ENCODE data around the gene BCL2.
"Not testable (repeated sequence)": the region's sequence is repeated elsewhere in the genome, so short reads cannot be mapped to it uniquely, and the experiment has no call there.

BCL2 gene

GRCh38 chr18:63198098-63198760 is 121.3 kb downstream of the BCL2 start:
- DNase-seq: no peak

DNA sequence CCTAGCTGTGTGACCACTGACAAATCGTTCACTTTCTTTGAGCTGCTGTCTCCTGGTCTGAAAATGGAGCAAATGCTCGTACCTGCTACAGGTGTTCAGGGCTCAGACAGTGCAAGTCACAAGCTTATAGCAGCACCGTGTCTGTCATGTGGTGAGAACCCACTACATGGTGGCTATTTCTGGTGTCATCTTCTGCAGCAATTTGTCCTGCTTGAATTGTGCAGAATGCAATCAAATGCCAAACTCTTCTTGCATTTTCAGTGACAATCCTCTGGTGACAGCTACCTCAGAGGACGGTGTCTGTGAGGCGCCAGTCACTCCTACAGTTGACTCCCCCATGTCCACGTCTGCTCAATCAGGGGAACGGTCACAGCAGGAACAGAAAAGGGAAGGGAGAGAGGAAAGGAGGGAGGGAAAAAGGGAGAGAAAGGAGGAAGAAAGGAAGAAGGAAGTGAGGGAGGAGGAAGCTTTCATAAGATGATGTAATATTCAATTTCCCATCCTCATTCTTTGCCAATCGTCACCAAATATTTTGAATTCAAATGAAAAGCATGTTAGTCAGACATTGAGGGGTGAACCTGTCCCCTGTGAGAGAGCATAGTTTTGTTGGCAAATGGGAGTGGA is 122.2 kb downstream of the BCL2 start:
- DNase-seq: no peak

GRCh38 chr18:63195326-63196159 is 124.0 kb downstream of the BCL2 start:
- no peak for DNase-seq

DNA sequence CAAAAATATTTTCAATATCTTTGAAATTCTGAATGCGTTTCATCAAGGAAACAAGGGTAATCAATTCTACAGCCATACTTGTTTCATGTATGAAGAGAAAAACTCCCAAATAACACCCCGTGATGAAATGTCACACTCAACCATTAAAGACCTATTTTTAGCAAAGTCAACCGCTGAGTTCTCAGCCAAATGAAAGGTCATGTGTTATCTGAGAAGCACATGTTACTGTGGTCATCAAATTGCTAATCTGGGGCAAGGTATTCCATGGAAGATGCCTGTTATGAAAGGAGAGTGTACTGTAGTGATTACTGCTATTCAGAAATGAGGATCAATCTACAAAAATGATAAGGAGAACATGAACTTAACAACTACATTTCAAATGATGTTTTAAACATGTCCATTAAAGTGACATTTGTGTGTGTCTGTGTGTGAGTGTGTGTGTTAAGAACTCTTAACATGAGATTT is 126.7 kb downstream of the BCL2 start:
- DNase-seq: no peak

- peak in 1 of 2 donors; percentile 41 for DNase-seq
Observed at GRCh38 chr18:63192126-63192884, 127.3 kb downstream of the BCL2 start.

DNA sequence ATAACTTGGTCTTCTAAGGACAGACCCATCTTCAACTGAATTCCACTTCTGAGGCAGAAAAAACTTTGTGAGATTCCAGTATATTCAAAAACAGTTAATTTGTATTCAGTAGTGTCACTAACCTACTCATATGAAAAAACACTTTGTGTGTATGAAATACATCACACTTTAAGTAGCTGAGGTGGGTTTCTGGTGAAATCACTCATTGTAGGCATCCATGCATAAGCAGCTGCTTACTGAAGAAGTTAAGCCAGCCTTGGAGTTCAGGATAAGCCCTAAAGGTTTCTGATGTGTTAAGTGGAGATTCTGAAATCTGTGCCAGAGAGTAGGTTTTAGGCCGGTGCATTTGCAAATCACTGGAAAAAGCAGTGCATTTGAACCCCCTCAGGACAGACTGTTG is 128.2 kb downstream of the BCL2 start:
- no peak for DNase-seq

DNA sequence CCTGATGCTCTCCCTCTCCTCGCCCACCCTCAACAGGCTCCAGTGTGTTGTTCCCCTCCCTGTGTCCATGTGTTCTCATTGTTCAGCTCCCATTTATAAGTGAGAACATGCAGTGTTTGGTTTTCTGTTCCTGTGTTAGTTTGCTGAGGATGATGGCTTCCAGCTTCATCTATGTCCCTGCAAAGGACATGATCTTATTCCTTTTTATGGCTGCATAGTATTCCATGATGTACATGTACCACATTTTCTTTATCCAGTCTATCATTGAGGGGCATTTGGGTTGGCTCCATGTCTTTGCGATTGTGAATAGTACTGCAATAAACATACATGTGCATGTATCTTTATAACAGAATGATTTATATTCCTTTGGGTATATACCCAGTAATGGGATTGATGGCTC is 128.7 kb downstream of the BCL2 start:
- DNase-seq: not testable (repeated sequence)

GRCh38 chr18:63189817-63190216 is 129.8 kb downstream of the BCL2 start:
- no peak for DNase-seq

DNA sequence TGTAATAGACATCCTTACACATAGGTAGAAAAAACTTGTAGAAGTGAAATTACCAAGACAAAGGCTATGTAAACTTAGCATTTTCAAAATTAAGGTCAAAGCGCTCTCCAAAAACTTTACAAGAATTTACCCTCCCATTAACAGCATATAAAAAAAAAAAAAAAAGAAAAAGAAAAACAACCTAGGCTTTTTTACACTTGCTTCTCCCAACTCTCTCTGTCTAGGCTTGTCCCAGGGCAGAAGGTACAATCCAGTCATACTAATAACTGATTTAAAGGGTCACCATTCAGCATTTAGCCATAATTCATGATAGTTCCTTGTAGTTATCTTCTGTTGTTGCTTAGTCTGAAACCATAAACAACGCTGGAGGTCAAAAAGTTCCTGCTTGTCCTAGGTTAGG is 130.5 kb downstream of the BCL2 start:
- no peak for DNase-seq

GRCh38 chr18:63187791-63188460 is 131.6 kb downstream of the BCL2 start:
- DNase-seq: no peak

GRCh38 chr18:63187223-63187574 is 132.4 kb downstream of the BCL2 start:
- no peak for DNase-seq

DNA sequence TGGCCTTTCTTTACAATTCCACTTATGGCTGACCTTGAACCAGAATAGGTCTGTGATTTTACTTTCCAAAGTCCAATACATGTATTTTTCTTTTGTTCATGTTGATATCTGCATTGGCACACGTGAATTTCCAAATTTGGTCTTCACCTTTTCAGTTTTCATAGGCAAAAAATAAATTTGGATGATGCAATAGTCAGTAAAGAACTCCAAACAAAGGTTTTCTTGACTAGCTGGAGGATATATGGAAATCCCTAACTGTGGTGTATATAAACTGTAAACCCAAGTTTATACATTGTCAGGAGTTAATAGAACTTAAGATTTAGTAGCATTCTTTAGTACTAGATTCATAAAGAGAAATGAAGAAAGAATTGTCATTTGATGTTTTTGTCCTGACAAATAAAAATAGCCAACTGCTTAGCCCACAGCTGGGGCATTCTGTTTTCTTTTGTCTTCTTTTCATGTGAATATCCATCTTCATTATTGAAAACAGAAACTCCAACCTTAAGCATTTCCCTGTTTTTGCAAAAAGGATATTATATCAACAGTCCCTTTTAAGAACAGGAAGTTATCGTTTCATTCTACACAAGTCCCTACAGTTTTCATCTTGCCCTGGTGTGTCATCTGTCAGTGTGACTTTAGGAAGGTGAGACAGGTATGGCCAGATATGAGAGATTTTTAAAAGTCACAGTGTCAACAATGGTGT is 132.9 kb downstream of the BCL2 start:
- DNase-seq: peak in 1 of 2 donors; percentile 20

- DNase-seq: no peak
Observed at GRCh38 chr18:63185984-63186383, 133.6 kb downstream of the BCL2 start.

DNA sequence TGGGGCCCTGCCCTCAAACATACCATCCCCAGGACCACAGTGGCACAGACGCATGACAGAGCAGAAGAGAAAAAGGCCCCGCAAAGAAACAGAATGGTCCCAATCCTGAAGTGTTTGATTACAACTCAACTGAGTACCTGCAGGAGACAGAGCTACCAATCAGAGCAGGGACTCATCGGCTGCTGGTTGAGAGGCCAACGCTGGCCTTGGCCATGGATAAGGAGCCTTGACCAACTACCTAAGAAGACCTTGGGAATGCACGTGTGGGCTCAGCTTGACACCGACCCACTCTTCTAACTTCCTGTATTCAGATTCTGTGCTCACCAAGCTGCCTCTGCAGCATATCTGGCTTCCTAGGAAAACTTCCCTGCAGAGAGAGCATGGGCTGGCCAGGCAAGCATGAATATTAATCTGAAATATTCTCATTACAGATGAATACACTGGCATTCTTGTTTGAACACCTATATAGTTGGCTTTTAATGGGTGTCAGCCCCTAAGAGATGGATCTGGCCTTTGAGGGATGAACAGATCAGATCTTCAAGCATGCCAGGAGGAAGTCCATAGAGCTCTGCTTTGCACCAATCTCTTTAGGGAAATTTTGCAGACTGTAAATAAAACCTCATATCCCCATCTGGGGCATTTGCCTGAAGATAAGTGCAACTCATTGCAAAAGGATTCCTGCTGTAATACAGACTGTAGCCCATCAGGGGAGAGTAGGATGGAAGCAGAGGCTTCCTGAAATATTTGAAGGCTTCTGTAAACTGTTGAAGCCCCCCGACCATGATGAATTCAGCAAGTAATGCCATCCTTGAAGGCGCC is 135.4 kb downstream of the BCL2 start:
- DNase-seq: no peak

- no peak for DNase-seq
Observed at GRCh38 chr18:63183378-63183777, 136.2 kb downstream of the BCL2 start.

GRCh38 chr18:63182861-63183260 is 136.7 kb downstream of the BCL2 start:
- DNase-seq: no peak

DNA sequence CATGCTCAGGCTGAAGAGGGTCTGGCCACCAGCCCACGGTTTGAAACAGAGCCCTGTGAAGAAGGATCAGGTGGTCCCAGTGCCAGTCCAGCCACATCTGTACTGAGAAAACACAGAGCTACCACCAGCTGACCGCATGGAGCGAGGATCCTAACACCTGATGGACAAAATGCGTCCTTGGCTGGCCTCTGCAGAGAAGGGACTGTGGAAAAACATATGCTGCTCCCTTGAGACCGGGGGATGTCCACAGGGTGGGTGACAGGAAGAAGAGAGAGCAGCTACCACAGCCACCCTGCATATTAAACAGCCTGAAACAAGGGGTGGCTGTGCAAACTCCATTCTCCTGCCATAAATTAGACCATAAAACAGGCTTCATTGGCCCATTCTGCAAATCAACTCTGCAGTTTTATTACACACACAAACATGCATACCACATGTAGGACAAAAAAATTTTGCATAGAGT is 137.2 kb downstream of the BCL2 start:
- no peak for DNase-seq

- no peak for DNase-seq
Observed at GRCh38 chr18:63181706-63182309, 137.8 kb downstream of the BCL2 start.

- DNase-seq: no peak
Observed at GRCh38 chr18:63180971-63181376, 138.6 kb downstream of the BCL2 start.

- no peak for DNase-seq
Observed at GRCh38 chr18:63180321-63180720, 139.2 kb downstream of the BCL2 start.
